SK-N-SH (cell line): ENCODE results near the gene TMEM169. TPM values are rescaled to one million over a fixed set of nuclear protein-coding genes. Genes with fewer than 3 reads are reported as not detected.

Experiments
- CTCF ChIA-PET: fragments of 300-600, 350-600 bp; formaldehyde crosslinking; extraction: SDS; loops from one replicate; lab custom pipeline; 2021; lab: Yijun Ruan, JAX
- POLR2A ChIA-PET: fragments of 350-600 bp; sonication (Branson Sonifier 250); formaldehyde crosslinking; extraction: SDS; loops from one replicate; lab custom pipeline; 2020; ENCODE audit warnings: antibody characterized with exemption, inconsistent platforms; lab: Yijun Ruan, JAX
- DNase-seq: peaks from one replicate; pipeline ENCODE4 v3.0.0; 2012
- H2AFZ ChIP-seq: fragments of 200-600 bp; sonication (generic); 2 replicates; pipeline ENCODE4 v1.8.1; 2016; ENCODE audit warnings: antibody characterized with exemption, mild to moderate bottlenecking, low read depth
- H3F3A ChIP-seq: fragments of 200-600 bp; sonication (generic); replicated peaks from 2 replicates; pipeline ENCODE3; 2016; ENCODE audit warnings: antibody characterized with exemption, mild to moderate bottlenecking; ENCODE audit not compliant: insufficient read depth
- H3K27ac ChIP-seq, 2 experiments: fragments of 200-500 bp in 1 of 2; fragments of 200-600 bp in 1 of 2; sonication (Bioruptor generic) in 1 of 2; sonication (generic), shearing (Covaris generic) in 1 of 2; 2 replicates each; pipeline versions ENCODE4 v1.5.1 to v1.6.1; 2014 to 2016; ENCODE audit warnings: low read depth in 2 of 2, inconsistent platforms in 1 of 2, low read length in 1 of 2, mild to moderate bottlenecking in 1 of 2, mixed read lengths in 1 of 2
- H3K27me3 ChIP-seq: fragments of 200-600 bp; sonication (generic), shearing (Covaris generic); 2 replicates; pipeline ENCODE4 v1.6.1; 2016; ENCODE audit warnings: mixed run types; ENCODE audit not compliant: insufficient read depth
- H3K36me3 ChIP-seq, 2 experiments: fragments of 200-500 bp in 1 of 2; fragments of 200-600 bp in 1 of 2; sonication (Bioruptor generic) in 1 of 2; sonication (generic) in 1 of 2; replicated peaks in 1 of 2; 2 replicates each; pipeline versions ENCODE3 to v1.5.1; 2014 to 2016; ENCODE audit warnings: low read length in 1 of 2, mild to moderate bottlenecking in 1 of 2; ENCODE audit not compliant: insufficient read depth in 2 of 2, control insufficient read depth in 1 of 2
- H3K4me1 ChIP-seq, 2 experiments: fragments of 200-500 bp in 1 of 2; fragments of 200-600 bp in 1 of 2; sonication (Bioruptor generic) in 1 of 2; sonication (generic), shearing (Covaris generic) in 1 of 2; 2 replicates each; pipeline versions ENCODE4 v1.5.1 to v1.6.1; 2014 to 2016; ENCODE audit warnings: low read depth in 1 of 2, low read length in 1 of 2, mixed run types in 1 of 2; ENCODE audit not compliant: insufficient read depth in 2 of 2, control insufficient read depth in 1 of 2
- H3K4me2 ChIP-seq: fragments of 200-600 bp; sonication (generic), shearing (Covaris generic); 2 replicates; pipeline ENCODE4 v1.6.1; 2017; ENCODE audit warnings: mixed run types
- H3K4me3 ChIP-seq, 2 experiments: fragments of 200-500 bp in 1 of 2; fragments of 200-600 bp in 1 of 2; sonication (Bioruptor generic) in 1 of 2; sonication (generic), shearing (Covaris generic) in 1 of 2; 2 replicates each; pipeline versions ENCODE4 v1.5.1 to v1.8.1; 2014 to 2016; ENCODE audit warnings: low read depth in 2 of 2, inconsistent platforms in 1 of 2, low read length in 1 of 2, mild to moderate bottlenecking in 1 of 2, mixed read lengths in 1 of 2, moderate library complexity in 1 of 2
- H3K79me2 ChIP-seq: fragments of 200-600 bp; sonication (generic); 2 replicates; pipeline ENCODE4 v1.8.1; 2017; ENCODE audit warnings: mild to moderate bottlenecking; ENCODE audit not compliant: insufficient read depth
- H3K9ac ChIP-seq: fragments of 200-600 bp; sonication (generic); 2 replicates; pipeline ENCODE4 v1.6.1; 2017; ENCODE audit warnings: mixed run types
- H3K9me2 ChIP-seq: fragments of 200-600 bp; sonication (generic); 2 replicates; pipeline ENCODE4 v1.6.1; 2017; ENCODE audit warnings: mixed run types
- H3K9me3 ChIP-seq: fragments of 200-600 bp; sonication (generic); 2 replicates; pipeline ENCODE4 v1.6.1; 2017; ENCODE audit warnings: mixed run types, mild to moderate bottlenecking, moderate library complexity
- H4K20me1 ChIP-seq: fragments of 200-600 bp; sonication (generic); 2 replicates; pipeline ENCODE4 v1.6.1; 2017; ENCODE audit warnings: mild to moderate bottlenecking, mixed run types; ENCODE audit not compliant: insufficient read depth
- EP300 ChIP-seq, 2 experiments: IDR thresholded peaks; 2 replicates each; pipeline versions ENCODE4 v1.4.0 to v1.6.1; 2012; ENCODE audit warnings: borderline replicate concordance in 1 of 2, low read depth in 1 of 2, low read length in 1 of 2
- EZH2phosphoT487 ChIP-seq: fragments of 200-600 bp; sonication (generic); IDR thresholded peaks from 2 replicates; pipeline ENCODE4 v1.6.1; 2017; ENCODE audit warnings: low read depth, mixed run types, mild to moderate bottlenecking, antibody characterized with exemption, moderate library complexity, borderline replicate concordance
- JUND ChIP-seq: IDR thresholded peaks from 2 replicates; pipeline ENCODE4 v1.4.0; 2012
- MXI1 ChIP-seq: IDR thresholded peaks from 2 replicates; pipeline ENCODE4 v1.6.1; 2012; ENCODE audit warnings: mild to moderate bottlenecking, low read depth, low read length, improper control_type of control experiment
- NFIC ChIP-seq: IDR thresholded peaks from 2 replicates; pipeline ENCODE4 v1.4.0; 2012; ENCODE audit warnings: borderline replicate concordance
- RAD21 ChIP-seq: IDR thresholded peaks from 2 replicates; pipeline ENCODE4 v1.6.1; 2012; ENCODE audit warnings: mild to moderate bottlenecking, low read length
- RCOR1 ChIP-seq: fragments of 150-350 bp; IDR thresholded peaks from 2 replicates; pipeline ENCODE4 v1.6.1; 2017; ENCODE audit warnings: antibody characterized with exemption, low read length
- RFX5 ChIP-seq: IDR thresholded peaks from 2 replicates; pipeline ENCODE4 v1.6.1; 2012; ENCODE audit warnings: mild to moderate bottlenecking, improper control_type of control experiment, low read length
- TAF1 ChIP-seq: IDR thresholded peaks from 2 replicates; pipeline ENCODE4 v1.6.1; 2012; ENCODE audit warnings: low read depth, mild to moderate bottlenecking, low read length, moderate library complexity, borderline replicate concordance
- TEAD4 ChIP-seq: IDR thresholded peaks from 2 replicates; pipeline ENCODE4 v1.4.0; 2012; ENCODE audit warnings: mild to moderate bottlenecking, borderline replicate concordance; ENCODE audit not compliant: insufficient read depth
- USF1 ChIP-seq: IDR thresholded peaks from 2 replicates; pipeline ENCODE4 v1.4.0; 2012; ENCODE audit warnings: low read depth, borderline replicate concordance
- YY1 ChIP-seq: IDR thresholded peaks from 2 replicates; pipeline ENCODE4 v1.4.0; 2012; ENCODE audit warnings: low read depth, mild to moderate bottlenecking
- WGBS: methylation state at CpG from one replicate; pipeline ENCODE4 v1.1.6; 2017; ENCODE audit warnings: low lambda C conversion rate; 5-methylcytosine and 5-hydroxymethylcytosine counted together
- polyA plus RNA-seq, 3 experiments: library from polyadenylated mRNA; depleted of rRNA; stranded (reverse); fragments of >200 nt; gene quantifications; 2 replicates each; pipeline ENCODE4 v1.2.3, GENCODE V29; 2012
- TF ChIP-seq, protein P1 (sequence below): IDR thresholded peaks from 2 replicates; pipeline ENCODE4; 2012
- TF ChIP-seq, protein P2 (sequence below): fragments of 150-350 bp; IDR thresholded peaks from 2 replicates; pipeline ENCODE4 v1.6.1; 2017; ENCODE audit warnings: antibody characterized with exemption, low read length, low read depth, borderline replicate concordance
- TF ChIP-seq, protein P3 (sequence below): IDR thresholded peaks from 2 replicates; pipeline ENCODE4 v1.4.0; 2012; ENCODE audit warnings: low read depth

Gene TMEM169
- polyA plus RNA-seq, 1 of the 3 experiments (the other 2 are of a cell fraction), result 0.30 TPM

DNA sequence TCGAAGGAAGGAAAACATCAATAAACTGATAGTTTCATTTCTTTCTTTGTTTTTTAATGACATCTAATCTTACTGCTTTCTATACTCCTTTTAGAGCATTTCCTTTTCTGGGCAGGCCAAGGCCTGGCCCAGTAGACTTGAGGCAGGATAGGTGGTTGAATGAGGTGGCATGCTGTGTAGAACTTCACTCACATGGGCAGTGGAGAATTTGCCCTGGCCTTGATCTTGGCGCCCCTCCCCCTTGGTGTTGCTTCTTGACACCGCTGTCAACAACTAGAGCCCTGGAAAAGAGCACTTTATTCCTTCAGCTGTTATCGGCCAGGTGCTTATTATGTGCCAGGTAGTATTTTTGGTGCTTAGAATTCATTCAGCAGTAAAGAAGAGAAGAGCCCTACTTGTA, 64.9 kb downstream of the TMEM169 start:
- 76% methylated on average over 4 of the region's 4 CpGs for WGBS

More for the DNA sequence above, 64.9 kb downstream of the TMEM169 start:
- Histone ChIP-seq H4K20me1 (peaks cover 18% of the 10 kb centered on the region), H3K27ac (no peak overlapping the region), H3K4me3 (no peak overlapping the region), H3K4me2 (no peak overlapping the region), H3K9me2 (no peaks in the 10 kb centered on the region)
- DNase-seq, result no peak
- TF ChIP-seq YY1, result no peak
- no peak for TF ChIP-seq NFIC
- no peak for TF ChIP-seq TAF1
- TF ChIP-seq TEAD4, result no peak
- TF ChIP-seq, protein P1, sequence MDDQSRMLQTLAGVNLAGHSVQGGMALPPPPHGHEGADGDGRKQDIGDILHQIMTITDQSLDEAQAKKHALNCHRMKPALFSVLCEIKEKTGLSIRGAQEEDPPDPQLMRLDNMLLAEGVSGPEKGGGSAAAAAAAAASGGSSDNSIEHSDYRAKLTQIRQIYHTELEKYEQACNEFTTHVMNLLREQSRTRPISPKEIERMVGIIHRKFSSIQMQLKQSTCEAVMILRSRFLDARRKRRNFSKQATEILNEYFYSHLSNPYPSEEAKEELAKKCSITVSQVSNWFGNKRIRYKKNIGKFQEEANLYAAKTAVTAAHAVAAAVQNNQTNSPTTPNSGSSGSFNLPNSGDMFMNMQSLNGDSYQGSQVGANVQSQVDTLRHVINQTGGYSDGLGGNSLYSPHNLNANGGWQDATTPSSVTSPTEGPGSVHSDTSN, result no peak
- TF ChIP-seq MXI1, result no peak
- no peak for TF ChIP-seq EZH2phosphoT487
- TF ChIP-seq, protein P2, sequence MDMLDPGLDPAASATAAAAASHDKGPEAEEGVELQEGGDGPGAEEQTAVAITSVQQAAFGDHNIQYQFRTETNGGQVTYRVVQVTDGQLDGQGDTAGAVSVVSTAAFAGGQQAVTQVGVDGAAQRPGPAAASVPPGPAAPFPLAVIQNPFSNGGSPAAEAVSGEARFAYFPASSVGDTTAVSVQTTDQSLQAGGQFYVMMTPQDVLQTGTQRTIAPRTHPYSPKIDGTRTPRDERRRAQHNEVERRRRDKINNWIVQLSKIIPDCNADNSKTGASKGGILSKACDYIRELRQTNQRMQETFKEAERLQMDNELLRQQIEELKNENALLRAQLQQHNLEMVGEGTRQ, result no peak
- TF ChIP-seq, protein P3, sequence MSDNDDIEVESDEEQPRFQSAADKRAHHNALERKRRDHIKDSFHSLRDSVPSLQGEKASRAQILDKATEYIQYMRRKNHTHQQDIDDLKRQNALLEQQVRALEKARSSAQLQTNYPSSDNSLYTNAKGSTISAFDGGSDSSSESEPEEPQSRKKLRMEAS, result no peak
- TF ChIP-seq USF1, result no peak
- TF ChIP-seq RFX5, result no peak
- no peak for TF ChIP-seq RCOR1
- TF ChIP-seq EP300 (IDR thresholded peaks at IDR 0.05; ENCODE audit: borderline replicate concordance in 1 of 2, low read depth in 1 of 2, low read length in 1 of 2), result no peak
- TF ChIP-seq JUND, result no peak
- TF ChIP-seq RAD21, result no peak
- TF ChIP-seq, all 33 proteins: peak for 0
- peaks cover 69% of the 10 kb centered on the region for H3K79me2 ChIP-seq
- H3K4me1 ChIP-seq, result 0 out of 4 replicates have a peak, but pooled peaks cover 0 to 9% of the 10 kb centered on the region in 2 experiments
- H3K9ac ChIP-seq, result no peak overlapping the region
- peaks cover 19% of the 10 kb centered on the region for H3F3A ChIP-seq
- POLR2A ChIA-PET, result no interaction called here
- H3K9me3 ChIP-seq, result no peaks in the 10 kb centered on the region
- CTCF ChIA-PET, result interaction anchor here (1.1 to 1.8 kb wide), 3 partner anchors 10 to 36 kb away, joined by 4 to 7 read pairs (median 6); no protein-coding TSS in a partner anchor
- H2AFZ ChIP-seq, result no peak overlapping the region
- no peaks in the 10 kb centered on the region for H3K27me3 ChIP-seq
- peaks cover 89 to 97% of the 10 kb centered on the region in 2 experiments for H3K36me3 ChIP-seq
